ENCODE results near the gene ZNF765.

The ZNF765 gene

GRCh38 chr19:53365899-53366493 lies 29.0 kb upstream of the ZNF765 start:
- Mint-ChIP-seq H3K9me3 (no peaks in the 10 kb centered on the region), H3K4me3 (peak overlapping the region; percentile 96 to 98 (median 97)), H3K4me1 (peaks cover 17% of the 10 kb centered on the region), H3K27me3 (ENCODE audit: low read depth) (peaks cover 4% of the 10 kb centered on the region), H3K27ac (peak overlapping the region; percentile 0 to 97 (median 83)), H3K36me3 (ENCODE audit: low read depth) (peaks cover 4% of the 10 kb centered on the region)
- no peak for TF ChIP-seq CTCF (IDR thresholded peaks at IDR 0.05; ENCODE audit: unreplicated experiment in 3 of 3)

- Mint-ChIP-seq H3K4me3 (no peak overlapping the region), H3K9me3 (no peaks in the 10 kb centered on the region), H3K27me3 (ENCODE audit: low read depth) (no peaks in the 10 kb centered on the region), H3K27ac (no peak overlapping the region), H3K36me3 (ENCODE audit: low read depth) (peaks cover 45% of the 10 kb centered on the region), H3K4me1 (peaks cover 2% of the 10 kb centered on the region)
- TF ChIP-seq CTCF (IDR thresholded peaks at IDR 0.05; ENCODE audit: unreplicated experiment in 3 of 3): no peak
These were observed 22.8 kb upstream of the ZNF765 start for GRCh38 chr19:53372196-53372595.

- H3K27me3 Mint-ChIP-seq (ENCODE audit: low read depth): no peaks in the 10 kb centered on the region
- H3K36me3 Mint-ChIP-seq (ENCODE audit: low read depth): peaks cover 66% of the 10 kb centered on the region
- no peak overlapping the region for H3K27ac Mint-ChIP-seq
- peaks cover 2% of the 10 kb centered on the region for H3K9me3 Mint-ChIP-seq
- no peak overlapping the region for H3K4me3 Mint-ChIP-seq
- no peak for TF ChIP-seq CTCF (IDR thresholded peaks at IDR 0.05; ENCODE audit: unreplicated experiment in 3 of 3)
- H3K4me1 Mint-ChIP-seq: no peaks in the 10 kb centered on the region
These were observed 20.7 kb upstream of the ZNF765 start for GRCh38 chr19:53374288-53374687.

- Mint-ChIP-seq H3K27me3 (ENCODE audit: low read depth) (no peaks in the 10 kb centered on the region), H3K4me3 (no peak overlapping the region), H3K4me1 (no peaks in the 10 kb centered on the region), H3K27ac (no peak overlapping the region), H3K36me3 (ENCODE audit: low read depth) (peaks cover 70% of the 10 kb centered on the region), H3K9me3 (peaks cover 4% of the 10 kb centered on the region)
- no peak for TF ChIP-seq CTCF (IDR thresholded peaks at IDR 0.05; ENCODE audit: unreplicated experiment in 3 of 3)
These were observed 20.2 kb upstream of the ZNF765 start for GRCh38 chr19:53374743-53375142.

- H3K27me3 Mint-ChIP-seq (ENCODE audit: low read depth): no peaks in the 10 kb centered on the region
- no peak overlapping the region for H3K4me3 Mint-ChIP-seq
- H3K36me3 Mint-ChIP-seq (ENCODE audit: low read depth): peaks cover 97% of the 10 kb centered on the region
- H3K4me1 Mint-ChIP-seq: no peaks in the 10 kb centered on the region
- H3K9me3 Mint-ChIP-seq: peaks cover 54% of the 10 kb centered on the region
- H3K27ac Mint-ChIP-seq: no peak overlapping the region
- TF ChIP-seq CTCF (IDR thresholded peaks at IDR 0.05; ENCODE audit: unreplicated experiment in 3 of 3): no peak
These were observed 13.6 kb upstream of the ZNF765 start for GRCh38 chr19:53381376-53381775.

- no peaks in the 10 kb centered on the region for H3K27me3 Mint-ChIP-seq (ENCODE audit: low read depth)
- TF ChIP-seq CTCF (IDR thresholded peaks at IDR 0.05; ENCODE audit: unreplicated experiment in 3 of 3): no peak
- H3K4me3 Mint-ChIP-seq: no peak overlapping the region
- H3K9me3 Mint-ChIP-seq: peaks cover 39% of the 10 kb centered on the region
- H3K4me1 Mint-ChIP-seq: peaks cover 13% of the 10 kb centered on the region
- peaks cover 48% of the 10 kb centered on the region for H3K36me3 Mint-ChIP-seq (ENCODE audit: low read depth)
- peak overlapping the region in 2 of 3 experiments; percentile 5 to 59 for H3K27ac Mint-ChIP-seq
These were observed 6.8 kb upstream of the ZNF765 start for GRCh38 chr19:53388168-53388567.

Data from nephron (organoid).